Naive thymus-derived CD8-positive, alpha-beta T cell (primary cell): ENCODE measurements around the gene GNAQ. TPM values are rescaled to one million over a fixed set of nuclear protein-coding genes. Genes with fewer than 3 reads are reported as not detected.
A peak's percentile ranks its signal among the peaks of the same experiment; 100 is the strongest.

Experiments used
- ATAC-seq, 2 donors: fragments of 150-1000 bp; cut with Tn5 transposase in 1 of 2; sonication (Bioruptor Pico), chemical (Tn5 transposase) in 1 of 2; 1 replicate in 1 of 2; 2 replicates in 1 of 2; pipeline ENCODE4 v1.10.0; 2021; ENCODE audit warnings: mild to moderate bottlenecking in 2 of 2, moderate library complexity in 2 of 2
- POLR2A ChIA-PET: fragments of 350-600 bp; sonication (Branson Sonifier 250); formaldehyde crosslinking; loops from one replicate; lab custom pipeline; 2021; ENCODE audit warnings: antibody characterized with exemption; lab: Charles Lee
- DNase-seq, 10 donors: peaks; one replicate each; pipeline versions ENCODE4 v3.0.0 to v3.0.0-alpha.2; 2020 to 2022
- H3K27ac Mint-ChIP-seq, 10 donors: one replicate each; pipeline ENCODE4 v1.8.0; 2020 to 2022; ENCODE audit warnings: mild to moderate bottlenecking in 10 of 10, mixed read lengths in 10 of 10, moderate library complexity in 4 of 10, inconsistent platforms in 1 of 10
- H3K27me3 Mint-ChIP-seq, 5 donors: one replicate each; pipeline ENCODE4 v1.8.0; 2021 to 2022; ENCODE audit warnings: mixed read lengths in 5 of 5
- H3K36me3 Mint-ChIP-seq, 3 donors: one replicate each; pipeline ENCODE4 v1.8.0; 2020 to 2022; ENCODE audit warnings: mixed read lengths in 3 of 3, mild to moderate bottlenecking in 2 of 3, inconsistent platforms in 1 of 3
- H3K4me1 Mint-ChIP-seq, 4 donors: one replicate each; pipeline ENCODE4 v1.8.0; 2021 to 2022; ENCODE audit warnings: mixed read lengths in 4 of 4
- H3K4me3 Mint-ChIP-seq, 10 donors: one replicate each; pipeline ENCODE4 v1.8.0; 2020 to 2022; ENCODE audit warnings: mild to moderate bottlenecking in 10 of 10, mixed read lengths in 10 of 10, moderate library complexity in 6 of 10, inconsistent platforms in 1 of 10
- H3K9me3 Mint-ChIP-seq, 9 donors: one replicate each; pipeline ENCODE4 v1.8.0; 2020 to 2022; ENCODE audit warnings: mixed read lengths in 9 of 9, mild to moderate bottlenecking in 3 of 9, inconsistent platforms in 1 of 9, moderate library complexity in 1 of 9
- polyA plus RNA-seq, 3 donors: library from polyadenylated mRNA; unstranded; fragments of 300-500 nt; fragmentation: Illumina TruSeq; gene quantifications; one replicate each; pipeline ENCODE4 v1.2.3, GENCODE V29; 2021
- total RNA-seq, 8 experiments: library from RNA in 2 of 8; stranded (reverse) in 2 of 8; gene quantifications; one replicate each; pipeline ENCODE4 v1.2.3 and lab custom pipeline; 2021 to 2026

The GNAQ gene
- total and polyA plus RNA-seq, 5 experiments from 2014 or later = 6.9 to 40.0 (median 15.6) TPM

GRCh38 chr9:77839459-77840140 is 192.0 kb downstream of the GNAQ start:
- POLR2A ChIA-PET = no interaction called here
- DNase-seq = no peak
- no peaks in the 10 kb centered on the region for H3K27me3 Mint-ChIP-seq

GRCh38 chr9:77838986-77839385 is 192.6 kb downstream of the GNAQ start:
- ATAC-seq (no peak), DNase-seq (no peak)
- POLR2A ChIA-PET = no interaction called here
- no peaks in the 10 kb centered on the region for H3K27me3 Mint-ChIP-seq
- no peaks in the 10 kb centered on the region for H3K9me3 Mint-ChIP-seq
- H3K36me3 Mint-ChIP-seq = no peaks in the 10 kb centered on the region
- H3K4me1 Mint-ChIP-seq = peaks cover 2 to 22% (median 8%) of the 10 kb centered on the region in 4 donors
- no peak overlapping the region for H3K27ac Mint-ChIP-seq
- no peak overlapping the region for H3K4me3 Mint-ChIP-seq

More at GRCh38 chr9:77839459-77840140, 192.0 kb downstream of the GNAQ start:
- H3K4me3 Mint-ChIP-seq = no peak overlapping the region
- H3K9me3 Mint-ChIP-seq = no peaks in the 10 kb centered on the region
- no peak for ATAC-seq
- H3K27ac Mint-ChIP-seq = no peak overlapping the region
- H3K36me3 Mint-ChIP-seq = no peaks in the 10 kb centered on the region
- peaks cover 2 to 22% (median 8%) of the 10 kb centered on the region in 4 donors for H3K4me1 Mint-ChIP-seq

DNA sequence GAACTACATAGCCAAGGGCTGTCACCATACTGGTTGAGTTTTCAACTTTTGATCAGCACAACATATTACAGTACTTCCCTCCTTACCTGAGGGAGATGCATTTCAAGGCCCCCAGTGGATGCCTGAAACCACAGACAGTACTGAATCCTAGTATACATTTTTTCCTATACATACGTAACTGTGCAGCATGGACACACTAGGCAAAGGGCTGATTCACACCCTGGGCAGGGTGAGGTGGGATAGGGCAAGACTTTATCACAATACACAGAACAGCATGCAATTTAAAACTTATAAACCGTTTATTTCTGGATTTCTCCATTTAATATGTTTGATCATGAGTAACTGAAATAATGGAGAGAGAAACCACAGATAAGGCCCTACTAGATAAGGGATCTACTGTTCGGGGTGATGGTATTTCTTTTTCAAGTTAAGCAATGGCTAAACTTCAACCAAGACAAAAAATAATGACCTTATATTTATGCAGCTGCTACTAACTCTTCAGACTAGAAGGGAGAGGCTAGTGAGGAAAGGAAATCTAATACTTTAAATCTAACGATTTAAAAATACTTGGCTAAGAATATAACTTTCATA is 196.6 kb downstream of the GNAQ start:
- ATAC-seq = no peak
- Mint-ChIP-seq H3K4me1 (peaks cover 8 to 18% (median 13%) of the 10 kb centered on the region in 4 donors), H3K36me3 (peaks cover 0 to 4% (median 3%) of the 10 kb centered on the region in 3 donors), H3K27ac (peak overlapping the region in 1 of 10 donors; percentile 30), H3K27me3 (no peaks in the 10 kb centered on the region), H3K9me3 (no peaks in the 10 kb centered on the region), H3K4me3 (no peak overlapping the region)
- no peak for DNase-seq
- POLR2A ChIA-PET = no interaction called here

DNA sequence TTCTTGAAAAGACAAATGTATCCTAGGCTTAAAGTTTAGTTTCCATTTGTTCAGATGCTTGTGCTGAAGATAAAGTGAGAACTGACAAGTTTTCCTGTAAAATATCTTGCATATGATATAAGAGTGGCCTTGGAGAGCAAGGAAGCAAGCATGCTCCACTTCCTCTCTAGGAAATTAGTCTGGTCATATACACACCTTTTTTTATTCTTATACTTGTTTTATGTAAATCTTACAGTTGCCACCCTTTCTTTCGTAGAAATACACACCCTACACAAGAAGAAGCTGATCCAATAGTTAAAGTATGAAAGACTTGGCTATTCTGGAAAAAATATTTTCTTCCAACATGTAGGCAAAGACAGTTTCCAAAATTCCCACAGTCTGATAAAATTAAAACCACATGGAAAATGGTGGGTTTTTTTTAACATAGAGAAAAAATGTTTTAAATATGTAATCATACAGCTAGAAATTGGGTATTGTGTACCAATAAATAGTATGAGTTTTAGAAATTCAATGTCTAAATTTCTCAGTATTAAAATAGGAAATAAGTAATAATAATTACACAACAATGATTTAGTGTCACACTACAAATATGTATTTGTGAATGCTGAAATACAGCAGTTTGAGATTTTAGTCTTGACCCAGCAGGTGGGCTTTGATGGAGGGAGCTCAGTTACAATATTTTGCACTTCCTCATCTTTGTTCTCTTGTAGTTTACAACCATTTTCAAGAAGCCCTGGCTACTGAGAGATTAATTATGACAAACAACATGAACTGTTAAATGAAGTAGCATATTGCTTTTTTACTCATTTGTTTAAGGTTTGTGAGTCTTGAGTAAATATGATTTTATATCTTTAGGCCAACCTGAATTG is 197.8 kb downstream of the GNAQ start:
- no peaks in the 10 kb centered on the region for H3K9me3 Mint-ChIP-seq
- ATAC-seq (no peak), DNase-seq (no peak)
- H3K4me3 Mint-ChIP-seq = no peak overlapping the region
- H3K27ac Mint-ChIP-seq = no peak overlapping the region
- peaks cover 0 to 4% (median 3%) of the 10 kb centered on the region in 3 donors for H3K36me3 Mint-ChIP-seq
- POLR2A ChIA-PET = no interaction called here
- peaks cover 8 to 30% (median 22%) of the 10 kb centered on the region in 4 donors for H3K4me1 Mint-ChIP-seq
- H3K27me3 Mint-ChIP-seq = no peaks in the 10 kb centered on the region

DNA sequence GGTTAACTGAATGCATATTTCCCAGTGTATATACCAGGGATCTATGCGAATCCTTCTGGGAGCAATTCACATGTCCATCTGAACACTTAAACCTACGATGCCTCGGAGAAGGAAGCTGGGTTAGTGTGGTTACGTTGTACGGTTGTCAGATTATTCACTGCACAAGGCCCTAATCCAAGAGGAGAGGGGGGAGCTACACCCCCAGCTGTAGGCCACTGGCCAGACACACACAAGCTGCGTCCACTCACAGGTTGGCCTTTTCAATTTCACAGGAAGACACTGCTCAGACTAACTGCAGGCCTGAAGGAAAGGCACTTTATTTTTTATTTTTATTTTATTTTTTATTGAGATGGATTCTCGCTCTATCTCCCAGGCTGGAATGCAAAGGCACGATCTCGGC is 199.0 kb downstream of the GNAQ start:
- Mint-ChIP-seq H3K27ac (no peak overlapping the region), H3K27me3 (no peaks in the 10 kb centered on the region), H3K4me3 (no peak overlapping the region), H3K36me3 (peaks cover 0 to 4% (median 3%) of the 10 kb centered on the region in 3 donors), H3K4me1 (peaks cover 8 to 38% (median 30%) of the 10 kb centered on the region in 4 donors), H3K9me3 (no peaks in the 10 kb centered on the region)
- POLR2A ChIA-PET = interaction anchor here (0.6 kb wide), 1 partner anchor 130 kb away, joined by 4 read pairs; no protein-coding TSS in a partner anchor
- DNase-seq (no peak), ATAC-seq (no peak)

- POLR2A ChIA-PET = no interaction called here
- peaks cover 10 to 47% (median 38%) of the 10 kb centered on the region in 4 donors for H3K4me1 Mint-ChIP-seq
- no peak overlapping the region for H3K4me3 Mint-ChIP-seq
- H3K9me3 Mint-ChIP-seq = no peaks in the 10 kb centered on the region
- H3K27me3 Mint-ChIP-seq = no peaks in the 10 kb centered on the region
- no peak for ATAC-seq
- H3K27ac Mint-ChIP-seq = no peak overlapping the region
- no peak for DNase-seq
- H3K36me3 Mint-ChIP-seq = peaks cover 0 to 4% (median 3%) of the 10 kb centered on the region in 3 donors
Observed at GRCh38 chr9:77831781-77832180, 199.8 kb downstream of the GNAQ start.

DNA sequence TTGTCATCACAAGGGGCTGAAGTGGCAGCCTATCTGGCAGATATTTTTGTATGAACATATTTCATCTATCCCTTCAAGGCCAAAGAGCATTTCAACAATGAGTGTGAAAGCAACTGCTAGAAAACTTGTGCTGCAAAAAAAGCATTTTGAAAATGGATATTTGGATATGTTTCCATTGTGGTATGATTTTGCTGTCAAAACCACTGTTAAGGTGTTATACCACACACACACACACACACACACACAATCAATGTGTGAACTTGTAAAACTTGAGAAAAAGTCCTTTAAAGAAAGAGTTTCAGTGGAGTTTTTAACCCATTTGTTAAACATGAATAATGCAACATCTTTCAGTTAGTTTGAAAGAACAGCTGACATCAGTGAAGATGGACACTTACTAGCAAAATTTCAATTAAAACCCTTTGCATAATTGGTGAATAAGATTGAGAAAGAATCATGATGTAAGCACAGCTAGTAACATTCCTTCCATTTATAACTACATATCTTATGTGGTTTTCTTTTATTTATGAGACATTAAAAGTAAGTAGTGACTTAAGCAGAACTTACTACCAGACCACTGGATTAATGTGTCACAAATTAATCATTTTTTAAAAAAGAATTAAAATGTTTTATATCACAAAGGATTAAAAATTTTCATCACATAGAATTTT is 200.9 kb downstream of the GNAQ start:
- H3K27me3 Mint-ChIP-seq = no peaks in the 10 kb centered on the region
- H3K4me3 Mint-ChIP-seq = no peak overlapping the region
- DNase-seq (no peak), ATAC-seq (no peak)
- H3K9me3 Mint-ChIP-seq = no peaks in the 10 kb centered on the region
- H3K27ac Mint-ChIP-seq = no peak overlapping the region
- H3K36me3 Mint-ChIP-seq = peaks cover 0 to 6% (median 4%) of the 10 kb centered on the region in 3 donors
- peaks cover 8 to 53% (median 40%) of the 10 kb centered on the region in 4 donors for H3K4me1 Mint-ChIP-seq
- POLR2A ChIA-PET = no interaction called here

- ATAC-seq (no peak), DNase-seq (no peak)
- peaks cover 0 to 7% (median 6%) of the 10 kb centered on the region in 3 donors for H3K36me3 Mint-ChIP-seq
- H3K27me3 Mint-ChIP-seq = no peaks in the 10 kb centered on the region
- peaks cover 8 to 54% (median 39%) of the 10 kb centered on the region in 4 donors for H3K4me1 Mint-ChIP-seq
- POLR2A ChIA-PET = interaction anchor here (0.8 to 1.1 kb wide), 2 partner anchors 10 to 26 kb away, joined by 3 read pairs; no protein-coding TSS in a partner anchor
- no peaks in the 10 kb centered on the region for H3K9me3 Mint-ChIP-seq
- H3K27ac Mint-ChIP-seq = peak overlapping the region in 3 of 10 donors; percentile 26 to 41 (median 27)
- H3K4me3 Mint-ChIP-seq = no peak overlapping the region
Observed at GRCh38 chr9:77829420-77829819, 202.2 kb downstream of the GNAQ start.

GRCh38 chr9:77827104-77827784 is 204.4 kb downstream of the GNAQ start:
- POLR2A ChIA-PET = interaction anchor here (0.7 kb wide), 1 partner anchor 14 kb away, joined by 4 read pairs; no protein-coding TSS in a partner anchor
- H3K27ac Mint-ChIP-seq = peak overlapping the region in 5 of 10 donors; percentile 13 to 70 (median 30)

DNA sequence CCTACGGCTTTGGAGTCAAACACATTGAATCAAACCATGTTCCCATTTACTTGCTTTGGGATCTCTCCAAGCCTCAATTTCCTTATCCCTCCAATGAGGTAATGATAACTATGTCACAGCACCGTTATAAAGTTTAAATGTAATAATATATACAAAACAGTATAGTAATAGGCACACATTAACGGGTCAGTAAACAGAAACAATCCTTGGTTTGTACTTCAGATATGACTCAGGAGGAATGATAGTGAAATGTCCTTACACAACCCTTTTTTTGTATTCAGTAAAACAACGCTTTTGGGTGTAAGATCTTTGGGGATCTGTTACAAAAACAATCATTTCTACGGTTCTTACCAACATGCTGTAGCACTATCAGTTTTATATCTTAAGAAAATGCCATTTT is 205.0 kb downstream of the GNAQ start:
- H3K4me1 Mint-ChIP-seq = peaks cover 6 to 56% (median 38%) of the 10 kb centered on the region in 4 donors

More at GRCh38 chr9:77827104-77827784, 204.4 kb downstream of the GNAQ start:
- peaks cover 8 to 57% (median 40%) of the 10 kb centered on the region in 4 donors for H3K4me1 Mint-ChIP-seq
- DNase-seq (peak in 1 of 10 donors; percentile 7), ATAC-seq (peak; percentile 20 to 23)
- H3K27me3 Mint-ChIP-seq = no peaks in the 10 kb centered on the region
- peak overlapping the region in 8 of 10 donors; percentile 15 to 70 (median 46) for H3K4me3 Mint-ChIP-seq
- H3K9me3 Mint-ChIP-seq = no peaks in the 10 kb centered on the region
- H3K36me3 Mint-ChIP-seq = peaks cover 0 to 8% (median 6%) of the 10 kb centered on the region in 3 donors

DNA sequence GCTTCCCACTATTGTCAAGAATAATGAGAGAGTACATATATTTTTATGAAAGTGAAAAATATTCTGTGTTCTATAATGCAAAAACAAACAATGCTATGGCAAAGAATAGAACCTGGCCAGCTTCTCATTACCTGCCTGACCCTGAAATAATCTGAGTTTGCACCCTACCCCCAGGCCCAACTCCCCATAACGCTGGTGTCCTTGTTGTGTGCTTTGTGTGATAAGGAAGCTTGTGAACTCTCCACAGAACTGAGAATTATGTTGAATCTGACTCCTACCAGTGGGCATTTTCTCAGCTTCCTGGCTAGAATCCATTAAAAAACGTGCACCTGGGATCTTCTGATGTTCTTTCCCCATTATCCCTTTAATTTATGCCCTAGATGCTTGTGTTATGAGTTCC is 205.5 kb downstream of the GNAQ start:
- peaks cover 0 to 7% (median 6%) of the 10 kb centered on the region in 3 donors for H3K36me3 Mint-ChIP-seq
- H3K27ac Mint-ChIP-seq = no peak overlapping the region
- no peaks in the 10 kb centered on the region for H3K27me3 Mint-ChIP-seq
- no peaks in the 10 kb centered on the region for H3K9me3 Mint-ChIP-seq
- POLR2A ChIA-PET = no interaction called here
- ATAC-seq (no peak), DNase-seq (no peak)
- H3K4me3 Mint-ChIP-seq = no peak overlapping the region
- H3K4me1 Mint-ChIP-seq = peaks cover 8 to 53% (median 38%) of the 10 kb centered on the region in 4 donors

More for the DNA sequence above, 205.0 kb downstream of the GNAQ start:
- POLR2A ChIA-PET = no interaction called here
- no peak for ATAC-seq
- H3K27me3 Mint-ChIP-seq = no peaks in the 10 kb centered on the region
- peaks cover 0 to 7% (median 6%) of the 10 kb centered on the region in 3 donors for H3K36me3 Mint-ChIP-seq
- no peak for DNase-seq
- no peak overlapping the region for H3K4me3 Mint-ChIP-seq
- peak overlapping the region in 1 of 10 donors; percentile 13 for H3K27ac Mint-ChIP-seq
- H3K9me3 Mint-ChIP-seq = no peaks in the 10 kb centered on the region
